Neural progenitor cell (in vitro differentiated cells): Measurements from ENCODE around the gene CRK.

ENCODE experiments used
- EZH2 ChIP-seq: fragments of 200-600 bp; sonication (generic); IDR thresholded peaks from 2 replicates; pipeline ENCODE4 v1.6.1; 2017; ENCODE audit warnings: antibody characterized with exemption, mild to moderate bottlenecking, moderate library complexity
- EZH2phosphoT487 ChIP-seq: fragments of 200-600 bp; sonication (generic); IDR thresholded peaks from 2 replicates; pipeline ENCODE4 v1.6.1; 2017; ENCODE audit warnings: antibody characterized with exemption
- TF ChIP-seq, protein P1 (sequence below): fragments of 200-600 bp; sonication (generic); IDR thresholded peaks from 2 replicates; pipeline ENCODE4 v1.5.1; 2017; ENCODE audit warnings: antibody characterized with exemption, mild to moderate bottlenecking

DNA sequence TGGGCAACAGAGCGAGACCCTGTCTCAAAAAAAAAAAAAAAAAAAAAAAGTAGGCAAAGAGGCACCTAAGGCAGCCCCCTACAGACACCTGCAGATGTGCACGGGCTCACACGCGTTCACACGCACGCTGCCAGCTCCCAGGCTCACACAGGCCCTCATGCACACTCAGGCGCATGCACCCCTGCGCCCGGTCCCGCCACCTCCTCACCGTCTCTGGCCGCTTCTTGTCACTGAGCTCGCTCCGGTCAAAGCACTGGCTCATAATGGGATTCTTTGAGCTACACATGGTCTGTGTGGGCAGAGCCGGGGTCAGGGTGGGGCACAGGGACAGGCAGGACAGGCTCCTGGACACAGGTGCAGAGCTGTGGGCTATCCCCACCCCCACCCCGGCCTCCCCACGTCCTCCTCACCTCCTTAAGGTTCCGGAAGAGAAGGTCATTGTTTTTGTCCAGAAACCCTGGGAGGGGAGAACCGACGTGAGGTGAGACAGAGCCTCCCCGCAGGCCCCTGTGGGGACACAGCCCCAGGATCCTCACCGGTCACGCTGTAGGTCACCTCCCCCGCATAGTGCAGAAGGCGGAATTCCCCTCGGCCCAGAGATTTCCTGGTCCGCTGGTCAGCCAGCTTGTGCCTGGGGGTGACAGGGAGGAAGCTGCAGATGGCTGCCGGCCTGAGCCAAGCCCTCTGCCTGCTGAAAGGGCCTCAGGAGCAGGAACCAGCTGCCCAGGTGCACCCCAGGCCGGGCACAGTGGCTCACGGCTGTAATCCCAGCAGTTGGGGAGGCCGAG, 18.6 kb upstream of the CRK start:
- TF ChIP-seq EZH2 = no peak
- TF ChIP-seq, protein P1, sequence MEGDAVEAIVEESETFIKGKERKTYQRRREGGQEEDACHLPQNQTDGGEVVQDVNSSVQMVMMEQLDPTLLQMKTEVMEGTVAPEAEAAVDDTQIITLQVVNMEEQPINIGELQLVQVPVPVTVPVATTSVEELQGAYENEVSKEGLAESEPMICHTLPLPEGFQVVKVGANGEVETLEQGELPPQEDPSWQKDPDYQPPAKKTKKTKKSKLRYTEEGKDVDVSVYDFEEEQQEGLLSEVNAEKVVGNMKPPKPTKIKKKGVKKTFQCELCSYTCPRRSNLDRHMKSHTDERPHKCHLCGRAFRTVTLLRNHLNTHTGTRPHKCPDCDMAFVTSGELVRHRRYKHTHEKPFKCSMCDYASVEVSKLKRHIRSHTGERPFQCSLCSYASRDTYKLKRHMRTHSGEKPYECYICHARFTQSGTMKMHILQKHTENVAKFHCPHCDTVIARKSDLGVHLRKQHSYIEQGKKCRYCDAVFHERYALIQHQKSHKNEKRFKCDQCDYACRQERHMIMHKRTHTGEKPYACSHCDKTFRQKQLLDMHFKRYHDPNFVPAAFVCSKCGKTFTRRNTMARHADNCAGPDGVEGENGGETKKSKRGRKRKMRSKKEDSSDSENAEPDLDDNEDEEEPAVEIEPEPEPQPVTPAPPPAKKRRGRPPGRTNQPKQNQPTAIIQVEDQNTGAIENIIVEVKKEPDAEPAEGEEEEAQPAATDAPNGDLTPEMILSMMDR = no peak
- no peak for TF ChIP-seq EZH2phosphoT487
